ENCODE data around the gene ZFHX3.

ZFHX3 gene

GRCh38 chr16:73037845-73038570 is 9.9 kb downstream of the ZFHX3 start:
- DNase-seq, result no peak

GRCh38 chr16:73037331-73037745 is 10.6 kb downstream of the ZFHX3 start:
- DNase-seq, result no peak

DNA sequence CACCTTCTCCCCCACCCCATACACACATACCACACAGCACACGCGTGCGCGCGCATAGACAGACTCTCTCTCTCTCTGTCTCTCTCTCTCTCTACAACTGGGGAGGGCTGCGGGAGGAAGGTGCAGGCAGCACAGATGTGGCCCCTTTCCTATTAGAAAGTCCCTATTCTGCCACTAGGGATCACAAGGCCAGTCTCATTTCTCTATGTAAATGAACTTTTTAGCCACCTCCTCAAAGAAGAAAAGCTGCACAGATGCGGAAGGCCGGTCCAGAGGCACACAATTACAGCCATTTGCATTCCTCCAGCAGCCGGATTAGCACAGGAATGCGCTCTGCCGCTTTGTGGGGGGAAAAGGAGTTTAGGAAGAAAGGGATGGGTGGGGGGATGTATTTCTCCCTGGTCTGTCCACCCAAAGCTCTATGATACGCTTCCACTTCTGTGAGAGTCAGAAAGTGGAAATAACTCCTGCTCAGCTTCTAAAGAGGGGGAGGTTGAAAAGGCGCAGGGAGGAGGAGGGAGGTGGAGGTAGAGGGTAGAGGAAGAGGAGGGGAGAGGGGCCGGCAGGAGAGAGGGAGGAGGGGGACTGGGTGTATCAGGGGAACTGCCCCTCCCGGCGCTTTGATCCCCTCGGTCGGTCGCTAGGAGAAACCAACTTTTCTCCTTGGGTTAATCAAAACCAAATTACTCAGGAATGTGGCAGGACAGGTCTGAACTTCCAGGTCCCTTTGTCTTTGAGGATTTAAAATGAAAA is 11.7 kb downstream of the ZFHX3 start:
- peak in 1 of 2 experiments; percentile 57 for DNase-seq

GRCh38 chr16:73034374-73034773 is 13.6 kb downstream of the ZFHX3 start:
- DNase-seq, result no peak

DNA sequence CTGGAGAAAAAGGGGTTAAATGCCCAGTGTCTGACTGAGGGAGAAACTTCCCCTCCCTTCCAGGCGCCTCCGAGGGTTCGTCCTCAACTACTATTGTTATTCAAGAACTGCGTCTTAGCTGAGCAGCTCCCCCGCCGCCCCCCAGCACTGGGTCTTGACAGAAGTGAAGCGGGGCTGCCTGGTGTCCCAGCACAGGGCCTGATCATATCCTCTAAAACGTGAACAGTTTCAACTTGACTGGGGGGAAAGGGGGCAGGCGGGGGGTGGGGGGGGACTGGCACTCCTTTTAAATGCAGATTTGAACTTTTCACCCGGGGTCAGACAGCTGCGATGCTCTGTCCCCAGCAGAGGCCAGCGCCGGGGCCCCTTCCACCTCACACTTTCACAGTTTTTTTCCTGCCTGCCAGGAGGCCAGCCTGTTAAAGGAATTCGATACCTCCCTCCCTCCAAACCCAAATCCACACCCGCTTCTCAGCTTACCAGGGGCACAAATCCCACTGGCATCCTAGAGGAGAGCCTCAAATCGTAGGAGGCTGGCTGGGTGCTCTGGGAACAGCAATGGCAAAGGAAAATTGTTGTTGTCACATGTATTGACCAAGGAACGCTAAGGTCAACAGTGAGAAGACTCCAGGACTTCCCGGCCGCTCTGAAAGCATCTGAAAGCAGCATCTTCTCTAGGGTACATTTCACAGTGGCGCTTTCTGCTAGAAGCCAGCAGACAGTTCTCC is 14.5 kb downstream of the ZFHX3 start:
- DNase-seq, result no peak

DNA sequence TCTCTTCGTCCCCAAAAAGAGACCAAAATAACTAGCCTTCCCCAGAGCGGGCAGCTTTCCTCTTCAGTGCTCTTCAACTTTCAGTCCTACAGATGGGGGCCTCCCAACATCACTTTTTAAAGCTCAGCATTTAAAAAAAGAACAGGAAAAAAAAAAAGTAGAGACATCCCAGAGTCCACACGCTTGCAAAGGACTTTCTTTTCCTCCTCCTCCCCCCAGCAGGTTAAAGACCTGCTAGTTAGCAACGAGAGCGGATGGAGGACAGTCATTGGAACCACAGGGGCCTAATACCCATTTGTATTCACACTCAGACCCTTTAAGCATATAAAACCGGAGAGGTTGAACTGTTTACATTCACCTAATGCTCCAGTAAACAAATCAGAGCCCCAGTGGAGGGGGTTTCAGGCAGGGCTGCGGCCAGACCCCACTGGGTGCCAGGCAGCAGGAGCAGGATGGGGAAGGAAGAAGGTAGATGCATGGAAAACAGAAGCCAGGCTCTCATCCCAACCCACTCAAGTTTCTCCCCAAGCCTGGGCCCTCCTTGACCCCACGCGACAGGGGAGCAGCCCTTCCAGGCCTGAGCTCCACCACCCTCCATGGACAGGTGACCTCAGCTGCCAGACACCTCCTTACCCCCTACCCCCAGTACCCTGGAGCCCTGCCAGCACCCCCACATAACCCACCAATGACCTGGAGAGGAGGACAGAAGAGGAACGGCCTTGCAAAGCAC is 15.2 kb downstream of the ZFHX3 start:
- no peak for DNase-seq

- no peak for DNase-seq
These were observed 15.9 kb downstream of the ZFHX3 start for GRCh38 chr16:73031984-73032383.

DNA sequence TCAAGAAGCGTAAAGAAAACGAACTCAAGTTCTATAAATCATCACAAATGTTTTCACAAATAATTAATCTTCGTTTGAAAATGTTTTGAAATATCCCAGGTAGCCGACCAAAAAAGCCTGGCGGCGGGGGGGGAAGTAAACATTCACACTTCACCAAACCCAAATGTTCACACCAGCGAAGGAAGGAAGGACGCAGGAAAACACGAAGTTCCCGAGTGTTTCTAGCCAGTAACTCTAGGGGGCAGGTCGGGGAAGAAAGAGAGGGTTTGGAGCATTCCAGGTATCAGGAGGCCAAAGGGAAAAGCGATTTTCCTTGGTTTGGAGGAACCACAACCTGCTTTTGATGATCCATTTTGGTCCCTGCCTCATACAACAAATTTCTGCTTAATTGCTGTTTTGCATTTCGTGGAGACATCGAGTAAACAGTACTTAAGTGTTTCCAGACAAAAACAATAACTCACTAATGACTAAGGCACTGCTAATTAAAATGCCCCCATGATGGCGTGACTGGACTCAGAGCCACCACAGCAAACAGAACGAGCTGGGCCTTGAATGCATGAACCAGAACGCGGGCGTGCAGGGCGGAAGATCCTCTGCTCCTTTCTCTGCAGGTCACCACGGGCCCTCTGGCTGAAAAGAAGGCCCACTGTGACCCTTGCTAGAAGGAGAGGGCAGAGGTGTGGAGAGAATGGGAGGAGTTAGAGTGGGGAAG is 16.6 kb downstream of the ZFHX3 start:
- peak in 1 of 2 experiments; percentile 48 for DNase-seq

GRCh38 chr16:73028721-73029361 is 19.1 kb downstream of the ZFHX3 start:
- no peak for DNase-seq

DNA sequence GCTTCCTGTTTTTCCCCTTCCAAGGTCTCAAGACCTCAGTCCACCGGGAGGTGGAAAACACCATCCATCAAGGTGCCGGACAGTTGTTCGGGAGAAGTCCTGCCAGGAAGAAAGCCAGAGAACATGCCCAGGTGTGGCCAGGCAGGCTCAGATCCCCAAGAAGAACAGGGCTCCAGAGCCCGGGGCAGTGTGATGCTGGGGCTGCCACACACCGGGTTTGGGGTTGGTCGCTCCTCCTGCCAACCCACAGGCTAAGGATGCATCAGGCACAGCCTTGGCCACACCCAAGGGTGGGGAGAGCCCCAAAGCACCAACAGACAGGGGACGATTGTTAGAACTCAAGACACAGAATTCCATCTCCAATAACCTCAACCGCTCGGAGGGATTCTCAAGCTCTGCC is 19.7 kb downstream of the ZFHX3 start:
- no peak for DNase-seq

GRCh38 chr16:73027685-73028111 is 20.2 kb downstream of the ZFHX3 start:
- DNase-seq, result no peak

DNA sequence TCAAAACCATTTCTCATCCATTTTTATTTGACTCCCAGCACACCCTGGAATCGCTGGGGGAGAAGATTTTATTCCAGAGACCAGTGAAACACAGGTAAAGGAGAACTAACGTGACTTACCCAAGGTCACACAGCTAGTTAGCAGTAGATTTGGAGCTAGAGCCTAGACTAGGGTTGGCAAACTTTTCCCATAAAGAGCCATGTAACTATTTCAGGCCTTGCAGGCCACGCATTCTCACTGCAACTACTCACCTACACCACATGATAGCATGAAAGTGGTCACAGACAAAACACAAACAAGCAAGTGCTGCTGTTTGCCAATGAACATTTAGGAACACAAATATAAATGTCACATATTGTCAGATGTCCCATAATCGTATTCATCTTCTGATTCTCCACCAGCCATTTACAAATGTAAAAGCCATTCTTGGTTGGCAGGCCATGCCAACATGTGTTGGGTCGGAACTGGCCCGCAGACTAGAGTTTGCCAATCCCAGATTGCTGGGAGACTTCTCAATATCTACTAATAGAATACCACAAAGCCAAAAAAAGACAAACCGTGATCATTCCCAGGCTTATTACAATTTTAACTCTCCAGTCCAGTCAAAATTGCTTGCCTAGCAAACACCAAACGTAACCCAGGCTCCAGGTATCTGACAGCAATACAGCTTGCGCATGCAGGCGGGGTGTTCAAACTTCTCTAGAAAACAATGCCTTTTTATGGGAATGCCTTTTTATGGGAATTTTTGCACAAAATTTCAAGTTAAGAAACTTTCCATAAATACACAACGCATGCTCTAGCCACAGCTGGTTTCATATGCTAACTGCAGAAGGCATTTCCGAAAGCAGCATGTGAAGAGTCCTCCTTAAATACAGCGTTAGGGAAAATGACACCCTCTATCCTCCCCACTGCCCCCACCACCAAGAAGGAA is 20.9 kb downstream of the ZFHX3 start:
- no peak for DNase-seq

DNA sequence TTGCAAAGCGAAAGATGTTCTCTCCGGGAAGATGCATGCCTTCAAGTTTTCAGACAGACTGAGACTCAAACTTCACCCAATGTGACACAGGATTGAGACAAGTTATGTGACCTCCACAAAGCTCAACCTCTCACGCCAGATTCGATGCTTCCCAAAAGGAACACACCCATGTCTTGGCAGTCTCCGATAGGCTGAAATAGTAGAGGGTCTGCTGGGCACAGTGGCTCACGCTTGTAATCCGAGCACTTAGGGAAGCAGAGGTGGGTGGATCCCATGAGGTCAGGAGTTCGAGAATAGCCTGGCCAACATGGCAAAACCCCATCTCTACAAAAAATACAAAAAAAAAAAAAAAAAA is 22.1 kb downstream of the ZFHX3 start:
- DNase-seq, result no peak

- no peak for DNase-seq
These were observed 22.6 kb downstream of the ZFHX3 start for GRCh38 chr16:73025151-73025855.

GRCh38 chr16:73024571-73025105 is 23.3 kb downstream of the ZFHX3 start:
- DNase-seq, result no peak

DNA sequence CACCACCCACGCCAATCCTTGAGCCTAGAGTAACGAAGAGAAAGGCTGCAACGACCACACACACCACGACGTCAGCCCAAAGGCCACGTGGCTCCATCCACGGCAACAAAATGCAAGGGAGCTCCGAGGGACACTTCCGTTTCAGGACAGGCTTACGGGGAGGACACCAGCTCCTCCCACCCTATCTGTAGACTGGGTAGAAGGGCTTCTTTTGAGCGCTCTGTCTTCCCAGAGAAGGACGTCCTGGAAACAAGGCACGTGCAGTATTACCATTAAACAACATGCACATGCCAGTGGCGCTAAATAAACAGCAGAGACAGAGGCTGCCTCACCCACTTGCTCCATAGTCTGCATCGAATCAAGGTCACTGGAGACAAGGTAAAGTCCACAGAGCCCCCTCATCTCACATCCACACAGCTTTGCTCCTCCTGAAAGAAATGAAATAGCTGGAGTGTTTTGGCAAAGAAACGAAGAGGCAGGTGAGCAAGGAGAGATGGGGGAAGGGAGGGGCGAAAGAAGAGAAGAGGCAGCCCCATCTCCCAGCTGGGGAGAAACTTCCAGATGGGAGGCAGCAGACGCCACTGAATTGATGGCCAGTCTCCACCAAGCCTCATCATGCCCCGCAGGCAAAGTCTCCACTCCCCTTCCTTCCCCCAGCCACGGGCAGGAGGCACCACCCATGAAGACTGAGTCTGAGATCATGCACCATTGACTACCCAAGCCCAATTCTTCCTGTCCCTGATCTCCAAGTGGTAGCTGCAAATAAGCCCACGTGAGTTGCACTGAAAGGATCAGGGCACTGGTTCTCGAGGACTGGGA is 24.0 kb downstream of the ZFHX3 start:
- no peak for DNase-seq

- DNase-seq, result no peak
These were observed 24.6 kb downstream of the ZFHX3 start for GRCh38 chr16:73023320-73023719.

DNA sequence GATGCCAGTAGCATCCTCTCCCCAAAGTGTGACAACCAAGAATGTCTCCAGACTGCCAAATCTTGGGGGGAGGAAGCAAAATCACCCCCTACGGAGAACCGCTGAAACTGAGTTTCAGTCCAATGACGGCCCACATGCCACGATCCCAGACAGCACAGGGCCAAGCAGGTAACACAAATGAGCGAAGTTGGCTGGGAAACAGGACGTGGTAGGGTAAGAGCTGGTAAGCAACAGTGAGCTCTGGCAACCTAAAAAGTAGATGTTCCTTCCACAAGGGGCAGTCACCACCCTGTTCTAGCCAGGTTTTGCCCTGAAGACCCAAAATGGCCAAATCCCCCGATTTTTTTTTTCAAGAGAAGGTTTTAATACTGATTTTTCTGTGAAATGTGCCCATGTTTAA is 25.4 kb downstream of the ZFHX3 start:
- no peak for DNase-seq

Data from NCI-H526 (cell line).